GM23248 (cell line): ENCODE results near the gene MPP1. TPM values are rescaled to one million over a fixed set of nuclear protein-coding genes. Genes with fewer than 3 reads are reported as not detected.

Experiments used
- DNase-seq: peaks from one replicate; pipeline ENCODE4 v3.0.0-alpha.2; 2015
- H2AFZ ChIP-seq: fragments of 200-600 bp; sonication (generic); 2 replicates; pipeline ENCODE4 v1.6.1; 2016; ENCODE audit warnings: antibody characterized with exemption
- H3F3A ChIP-seq: fragments of 200-600 bp; sonication (generic); 2 replicates; pipeline ENCODE4 v1.6.1; 2016; ENCODE audit warnings: mild to moderate bottlenecking, antibody characterized with exemption, mixed run types; ENCODE audit not compliant: insufficient read depth
- H3K27ac ChIP-seq: fragments of 200-600 bp; sonication (generic); 2 replicates; pipeline ENCODE4 v1.5.1; 2016; ENCODE audit warnings: mild to moderate bottlenecking
- H3K27me3 ChIP-seq: fragments of 200-600 bp; sonication (generic); replicated peaks from 2 replicates; pipeline ENCODE4 v1.6.1; 2016; ENCODE audit warnings: mild to moderate bottlenecking; ENCODE audit not compliant: insufficient read depth
- H3K36me3 ChIP-seq: fragments of 200-600 bp; sonication (generic); 2 replicates; pipeline ENCODE4 v1.6.1; 2016; ENCODE audit warnings: low read depth, mild to moderate bottlenecking
- H3K4me1 ChIP-seq: fragments of 200-600 bp; sonication (generic); 2 replicates; pipeline ENCODE4 v1.6.1; 2016; ENCODE audit warnings: mild to moderate bottlenecking; ENCODE audit not compliant: insufficient read depth
- H3K4me2 ChIP-seq: fragments of 200-600 bp; sonication (generic); one replicate; pipeline ENCODE4 v1.6.1; 2016; ENCODE audit warnings: mild to moderate bottlenecking; ENCODE audit not compliant: unreplicated experiment
- H3K4me3 ChIP-seq: fragments of 200-600 bp; sonication (generic); 2 replicates; pipeline ENCODE4 v1.5.1; 2016; ENCODE audit warnings: mild to moderate bottlenecking
- H3K79me2 ChIP-seq: fragments of 200-600 bp; sonication (generic); 2 replicates; pipeline ENCODE4 v1.6.1; 2016; ENCODE audit warnings: mild to moderate bottlenecking; ENCODE audit not compliant: insufficient read depth
- H3K9ac ChIP-seq: fragments of 200-600 bp; sonication (generic); 2 replicates; pipeline ENCODE4 v1.6.1; 2016; ENCODE audit warnings: mild to moderate bottlenecking
- H3K9me2 ChIP-seq: fragments of 200-600 bp; sonication (generic); 2 replicates; pipeline ENCODE4 v1.6.1; 2016; ENCODE audit warnings: mixed run types, mild to moderate bottlenecking, moderate library complexity; ENCODE audit not compliant: insufficient read depth
- H3K9me3 ChIP-seq: fragments of 200-600 bp; sonication (generic); one replicate; pipeline ENCODE4 v1.6.1; 2017; ENCODE audit warnings: low read depth
- H4K20me1 ChIP-seq: fragments of 200-600 bp; sonication (generic); 2 replicates; pipeline ENCODE4 v1.6.0; 2016; ENCODE audit not compliant: insufficient read depth
- EZH2 ChIP-seq: fragments of 200-600 bp; sonication (generic); IDR thresholded peaks from 2 replicates; pipeline ENCODE4 v1.6.1; 2018; ENCODE audit warnings: antibody characterized with exemption, mild to moderate bottlenecking; ENCODE audit not compliant: insufficient read depth, poor library complexity, severe bottlenecking
- EZH2phosphoT487 ChIP-seq: fragments of 200-600 bp; sonication (generic); IDR thresholded peaks from 2 replicates; pipeline ENCODE4 v1.6.1; 2018; ENCODE audit warnings: antibody characterized with exemption, moderate library complexity, mild to moderate bottlenecking, low read depth; ENCODE audit not compliant: insufficient read depth
- WGBS, 2 experiments: methylation state at CpG; one replicate each; pipeline ENCODE4 v1.1.6; 2015 to 2017; ENCODE audit warnings: low lambda C conversion rate in 2 of 2, low coverage in 1 of 2; ENCODE audit errors: missing lambda C conversion rate in 2 of 2; 5-methylcytosine and 5-hydroxymethylcytosine counted together
- in situ Hi-C: fragments of 300-500 bp; cut with MboI; formaldehyde crosslinking; loops from 2 replicates; pipeline ENCODE4 v1.15.0; 2020
- polyA plus RNA-seq: library from polyadenylated mRNA; unstranded; fragments of >200 nt; fragmentation: Nextera tagmentation; extraction: Ambion mirVana; gene quantifications from 2 replicates; pipeline ENCODE4 v1.2.1, GENCODE V29; 2016
- total RNA-seq: library from RNA; depleted of rRNA; stranded (reverse); fragments of >200 nt; shearing (Covaris generic); gene quantifications from 2 replicates; pipeline ENCODE4 v1.2.3, GENCODE V29; 2014; rRNA removed

The MPP1 gene
- 16.7 and 22.7 TPM in 2 replicates for total RNA-seq
- 16.6 and 17.4 TPM in 2 replicates for polyA plus RNA-seq

- 1 to 3% methylated on average over 27 to 44 of the region's 65 CpGs for WGBS, 2 experiments
- H2AFZ ChIP-seq: peak within 1 kb of the TSS; percentile 85
- no peaks in the 10 kb centered on the region for H3K9me2 ChIP-seq
- no peaks in the 10 kb centered on the region for H3F3A ChIP-seq
- TF ChIP-seq EZH2phosphoT487: no peak
- no peak for TF ChIP-seq EZH2
- no peaks in the 10 kb centered on the region for H3K27me3 ChIP-seq
- H3K36me3 ChIP-seq: no peaks in the 10 kb centered on the region
- H3K4me2 ChIP-seq: peak within 1 kb of the TSS; percentile 91
- H3K79me2 ChIP-seq: peaks cover 8% of the 10 kb centered on the region; the same call in 1 of the 2 replicates
- peak; percentile 85 for DNase-seq
- in situ Hi-C loops: no loop called here
- no peaks in the 10 kb centered on the region for H4K20me1 ChIP-seq
- peak within 1 kb of the TSS; percentile 79 for H3K4me3 ChIP-seq
- H3K4me1 ChIP-seq: no peaks in the 10 kb centered on the region
- no peaks in the 10 kb centered on the region for H3K9me3 ChIP-seq
- H3K27ac ChIP-seq: peak within 1 kb of the TSS; percentile 58
- H3K9ac ChIP-seq: peak within 1 kb of the TSS; percentile 75
These were observed at the start of gene MPP1 for GRCh38 chrX:154804957-154805695. TSS of gene MPP1 (minus strand) at chrX:154805485. CDS start at chrX:154805373, 112 bp downstream.

GRCh38 chrX:154850957-154851611 is 45.8 kb upstream of the MPP1 start:
- no peaks in the 10 kb centered on the region for H3K4me1 ChIP-seq
- no peak overlapping the region for H2AFZ ChIP-seq
- no peaks in the 10 kb centered on the region for H3K79me2 ChIP-seq
- H3K9me2 ChIP-seq: no peaks in the 10 kb centered on the region
- H3K27ac ChIP-seq: no peak overlapping the region
- H3K27me3 ChIP-seq: no peaks in the 10 kb centered on the region
- no peaks in the 10 kb centered on the region for H3K9me3 ChIP-seq
- no peak for TF ChIP-seq EZH2
- no peak for TF ChIP-seq EZH2phosphoT487
- no peak overlapping the region for H3K4me3 ChIP-seq
- H3K36me3 ChIP-seq: no peaks in the 10 kb centered on the region
- H4K20me1 ChIP-seq: no peaks in the 10 kb centered on the region
- no peak overlapping the region for H3K4me2 ChIP-seq
- WGBS, 2 experiments: 78 to 100% methylated on average over 1 of the region's 1 CpG
- no peak for DNase-seq
- in situ Hi-C loops: no loop called here
- no peaks in the 10 kb centered on the region for H3F3A ChIP-seq
- no peak overlapping the region for H3K9ac ChIP-seq

GRCh38 chrX:154840856-154841255 is 35.6 kb upstream of the MPP1 start:
- WGBS, 2 experiments: 4 to 15% methylated on average over 2 of the region's 2 CpGs
- Histone ChIP-seq H3K27ac (no peak overlapping the region), H3K4me1 (no peaks in the 10 kb centered on the region; the same call in 1 of the 2 replicates), H3K4me3 (no peak overlapping the region), H3K9ac (no peak overlapping the region), H3K36me3 (no peaks in the 10 kb centered on the region), H3K4me2 (peak overlapping the region; percentile 28), H3K79me2 (no peaks in the 10 kb centered on the region), H3K27me3 (no peaks in the 10 kb centered on the region), H3K9me3 (no peaks in the 10 kb centered on the region), H4K20me1 (no peaks in the 10 kb centered on the region), H2AFZ (no peak overlapping the region), H3F3A (no peaks in the 10 kb centered on the region), H3K9me2 (no peaks in the 10 kb centered on the region)
- TF ChIP-seq EZH2 (no peak), EZH2phosphoT487 (no peak)
- peak; percentile 64 for DNase-seq
- in situ Hi-C loops: loop anchor here (25.0 kb wide), 1 partner anchor 254 kb away; the partner anchor contains the start of gene CTAG1A

GRCh38 chrX:154836163-154836562 is 30.9 kb upstream of the MPP1 start:
- H3K9ac ChIP-seq: no peak overlapping the region
- 83 to 100% methylated on average over 1 of the region's 1 CpG for WGBS, 2 experiments

More at GRCh38 chrX:154836163-154836562, 30.9 kb upstream of the MPP1 start:
- Histone ChIP-seq H3K4me1 (no peaks in the 10 kb centered on the region; the same call in 1 of the 2 replicates), H4K20me1 (no peaks in the 10 kb centered on the region), H3K79me2 (no peaks in the 10 kb centered on the region), H3F3A (no peaks in the 10 kb centered on the region), H3K4me3 (no peak overlapping the region), H3K4me2 (no peak overlapping the region), H3K36me3 (no peaks in the 10 kb centered on the region), H2AFZ (no peak overlapping the region), H3K27ac (no peak overlapping the region), H3K9me3 (no peaks in the 10 kb centered on the region), H3K9me2 (no peaks in the 10 kb centered on the region), H3K27me3 (no peaks in the 10 kb centered on the region)
- TF ChIP-seq EZH2phosphoT487 (no peak), EZH2 (no peak)
- in situ Hi-C loops: loop anchor here (25.0 kb wide), 1 partner anchor 249 kb away; the partner anchor contains the start of gene CTAG1A
- no peak for DNase-seq
